GM23248 (cell line): ENCODE measurements around the gene BRD7. TPM values are rescaled to one million over a fixed set of nuclear protein-coding genes. Genes with fewer than 3 reads are reported as not detected.

Experiments
- DNase-seq: peaks from one replicate; pipeline ENCODE4 v3.0.0-alpha.2; 2015
- H2AFZ ChIP-seq: fragments of 200-600 bp; sonication (generic); 2 replicates; pipeline ENCODE4 v1.6.1; 2016; ENCODE audit warnings: antibody characterized with exemption
- H3F3A ChIP-seq: fragments of 200-600 bp; sonication (generic); 2 replicates; pipeline ENCODE4 v1.6.1; 2016; ENCODE audit warnings: mild to moderate bottlenecking, antibody characterized with exemption, mixed run types; ENCODE audit not compliant: insufficient read depth
- H3K27ac ChIP-seq: fragments of 200-600 bp; sonication (generic); 2 replicates; pipeline ENCODE4 v1.5.1; 2016; ENCODE audit warnings: mild to moderate bottlenecking
- H3K27me3 ChIP-seq: fragments of 200-600 bp; sonication (generic); replicated peaks from 2 replicates; pipeline ENCODE4 v1.6.1; 2016; ENCODE audit warnings: mild to moderate bottlenecking; ENCODE audit not compliant: insufficient read depth
- H3K36me3 ChIP-seq: fragments of 200-600 bp; sonication (generic); 2 replicates; pipeline ENCODE4 v1.6.1; 2016; ENCODE audit warnings: low read depth, mild to moderate bottlenecking
- H3K4me1 ChIP-seq: fragments of 200-600 bp; sonication (generic); 2 replicates; pipeline ENCODE4 v1.6.1; 2016; ENCODE audit warnings: mild to moderate bottlenecking; ENCODE audit not compliant: insufficient read depth
- H3K4me2 ChIP-seq: fragments of 200-600 bp; sonication (generic); one replicate; pipeline ENCODE4 v1.6.1; 2016; ENCODE audit warnings: mild to moderate bottlenecking; ENCODE audit not compliant: unreplicated experiment
- H3K4me3 ChIP-seq: fragments of 200-600 bp; sonication (generic); 2 replicates; pipeline ENCODE4 v1.5.1; 2016; ENCODE audit warnings: mild to moderate bottlenecking
- H3K79me2 ChIP-seq: fragments of 200-600 bp; sonication (generic); 2 replicates; pipeline ENCODE4 v1.6.1; 2016; ENCODE audit warnings: mild to moderate bottlenecking; ENCODE audit not compliant: insufficient read depth
- H3K9ac ChIP-seq: fragments of 200-600 bp; sonication (generic); 2 replicates; pipeline ENCODE4 v1.6.1; 2016; ENCODE audit warnings: mild to moderate bottlenecking
- H3K9me2 ChIP-seq: fragments of 200-600 bp; sonication (generic); 2 replicates; pipeline ENCODE4 v1.6.1; 2016; ENCODE audit warnings: mixed run types, mild to moderate bottlenecking, moderate library complexity; ENCODE audit not compliant: insufficient read depth
- H3K9me3 ChIP-seq: fragments of 200-600 bp; sonication (generic); one replicate; pipeline ENCODE4 v1.6.1; 2017; ENCODE audit warnings: low read depth
- H4K20me1 ChIP-seq: fragments of 200-600 bp; sonication (generic); 2 replicates; pipeline ENCODE4 v1.6.0; 2016; ENCODE audit not compliant: insufficient read depth
- EZH2 ChIP-seq: fragments of 200-600 bp; sonication (generic); IDR thresholded peaks from 2 replicates; pipeline ENCODE4 v1.6.1; 2018; ENCODE audit warnings: antibody characterized with exemption, mild to moderate bottlenecking; ENCODE audit not compliant: insufficient read depth, poor library complexity, severe bottlenecking
- EZH2phosphoT487 ChIP-seq: fragments of 200-600 bp; sonication (generic); IDR thresholded peaks from 2 replicates; pipeline ENCODE4 v1.6.1; 2018; ENCODE audit warnings: antibody characterized with exemption, moderate library complexity, mild to moderate bottlenecking, low read depth; ENCODE audit not compliant: insufficient read depth
- WGBS, 2 experiments: methylation state at CpG; one replicate each; pipeline ENCODE4 v1.1.6; 2015 to 2017; ENCODE audit warnings: low lambda C conversion rate in 2 of 2, low coverage in 1 of 2; ENCODE audit errors: missing lambda C conversion rate in 2 of 2; 5-methylcytosine and 5-hydroxymethylcytosine counted together
- in situ Hi-C: fragments of 300-500 bp; cut with MboI; formaldehyde crosslinking; loops from 2 replicates; pipeline ENCODE4 v1.15.0; 2020
- polyA plus RNA-seq: library from polyadenylated mRNA; unstranded; fragments of >200 nt; fragmentation: Nextera tagmentation; extraction: Ambion mirVana; gene quantifications from 2 replicates; pipeline ENCODE4 v1.2.1, GENCODE V29; 2016
- total RNA-seq: library from RNA; depleted of rRNA; stranded (reverse); fragments of >200 nt; shearing (Covaris generic); gene quantifications from 2 replicates; pipeline ENCODE4 v1.2.3, GENCODE V29; 2014

BRD7 gene
- total and polyA plus RNA-seq, 2 experiments from 2014 or later, result 20.3 to 35.8 TPM

GRCh38 chr16:50372611-50373344 is 4.0 kb upstream of the BRD7 start:
- Histone ChIP-seq H3K9ac (no peak overlapping the region; the same call in 1 of the 2 replicates), H4K20me1 (no peaks in the 10 kb centered on the region), H3K4me3 (no peak overlapping the region), H2AFZ (no peak overlapping the region), H3K27ac (no peak overlapping the region), H3K4me1 (no peaks in the 10 kb centered on the region; the same call in 1 of the 2 replicates), H3K9me3 (no peaks in the 10 kb centered on the region), H3K27me3 (no peaks in the 10 kb centered on the region), H3F3A (no peaks in the 10 kb centered on the region), H3K79me2 (peaks cover 8% of the 10 kb centered on the region), H3K4me2 (no peak overlapping the region), H3K9me2 (no peaks in the 10 kb centered on the region), H3K36me3 (no peaks in the 10 kb centered on the region)
- no peak for TF ChIP-seq EZH2phosphoT487
- in situ Hi-C loops, result loop anchor here (5.0 kb wide), 1 partner anchor 295 kb away; no protein-coding TSS in a partner anchor
- 44 to 49% methylated on average over 10 of the region's 10 CpGs for WGBS, 2 experiments
- DNase-seq, result peak; percentile 69

GRCh38 chr16:50371936-50372595 is 3.3 kb upstream of the BRD7 start:
- Histone ChIP-seq H3K4me1 (peaks cover 7% of the 10 kb centered on the region), H3K9ac (no peak overlapping the region), H3K36me3 (no peaks in the 10 kb centered on the region), H3K27me3 (no peaks in the 10 kb centered on the region), H3K4me2 (no peak overlapping the region), H4K20me1 (no peaks in the 10 kb centered on the region), H3K27ac (no peak overlapping the region), H3F3A (no peaks in the 10 kb centered on the region), H3K79me2 (peaks cover 15% of the 10 kb centered on the region), H2AFZ (no peak overlapping the region), H3K9me2 (no peaks in the 10 kb centered on the region), H3K9me3 (no peaks in the 10 kb centered on the region), H3K4me3 (no peak overlapping the region)
- in situ Hi-C loops, result loop anchor here (5.0 kb wide), 1 partner anchor 295 kb away; no protein-coding TSS in a partner anchor
- peak; percentile 55 for DNase-seq
- 31 to 40% methylated on average over 7 of the region's 7 CpGs for WGBS, 2 experiments
- TF ChIP-seq EZH2 (no peak), EZH2phosphoT487 (no peak)

- peaks cover 24% of the 10 kb centered on the region for H3K79me2 ChIP-seq
- no peak overlapping the region for H3K9ac ChIP-seq
- no peaks in the 10 kb centered on the region for H3K27me3 ChIP-seq
- H3K36me3 ChIP-seq, result peaks cover 5% of the 10 kb centered on the region; the same call in 1 of the 2 replicates
- WGBS, 2 experiments, result 90 to 93% methylated on average over 4 of the region's 4 CpGs
- H3K9me3 ChIP-seq, result no peaks in the 10 kb centered on the region
- H3K4me2 ChIP-seq, result no peak overlapping the region
- H3K4me3 ChIP-seq, result no peak overlapping the region
- TF ChIP-seq EZH2 (no peak), EZH2phosphoT487 (no peak)
- H3F3A ChIP-seq, result no peaks in the 10 kb centered on the region
- no peaks in the 10 kb centered on the region for H4K20me1 ChIP-seq
- H2AFZ ChIP-seq, result no peak overlapping the region
- H3K9me2 ChIP-seq, result no peaks in the 10 kb centered on the region
- H3K27ac ChIP-seq, result no peak overlapping the region
- H3K4me1 ChIP-seq, result peaks cover 16% of the 10 kb centered on the region
- in situ Hi-C loops, result loop anchor here (5.0 kb wide), 1 partner anchor 296 kb away; no protein-coding TSS in a partner anchor
- DNase-seq, result no peak
These were observed 2.4 kb upstream of the BRD7 start for GRCh38 chr16:50371036-50371716.

GRCh38 chr16:50369133-50369804 is 481 bp upstream of the BRD7 start:
- Histone ChIP-seq H3K27me3 (no peaks in the 10 kb centered on the region), H3F3A (no peaks in the 10 kb centered on the region), H2AFZ (peak overlapping the region; percentile 94), H3K4me1 (peaks cover 16% of the 10 kb centered on the region), H3K9ac (peak overlapping the region; percentile 51), H3K36me3 (peaks cover 13% of the 10 kb centered on the region; the same call in 1 of the 2 replicates), H4K20me1 (0 out of 2 replicates have a peak, but pooled peaks cover 5% of the 10 kb centered on the region), H3K4me3 (peak overlapping the region; percentile 66), H3K27ac (no peak overlapping the region), H3K9me3 (no peaks in the 10 kb centered on the region), H3K9me2 (no peaks in the 10 kb centered on the region), H3K4me2 (peak overlapping the region; percentile 74), H3K79me2 (peaks cover 43% of the 10 kb centered on the region)
- 9 to 40% methylated on average over 5 to 7 of the region's 7 CpGs for WGBS, 2 experiments
- TF ChIP-seq EZH2 (no peak), EZH2phosphoT487 (no peak)
- in situ Hi-C loops, result no loop called here
- DNase-seq, result no peak
